Spleen (tissue), 7 donors: Measurements from ENCODE around the gene ADRA1B.

Experiments used
- CTCF ChIP-seq, 11 experiments: fragments of 200-600 bp in 7 of 11; fragments of 450-650 bp in 4 of 11; sonication (generic) in 4 of 11; IDR thresholded peaks in 8 of 11; conservative IDR thresholded peaks in 3 of 11; 1 replicate in 7 of 11; 2 replicates in 4 of 11; pipeline versions ENCODE4 v1.4.0 to v1.8.0; 2016 to 2021; ENCODE audit warnings: antibody characterized with exemption in 11 of 11, inconsistent platforms in 4 of 11, mild to moderate bottlenecking in 1 of 11
- POLR2A ChIP-seq, 3 donors: fragments of 450-650 bp; IDR thresholded peaks; one replicate each; pipeline ENCODE4 v1.5.1; 2017; ENCODE audit warnings: antibody characterized with exemption in 3 of 3, mild to moderate bottlenecking in 1 of 3
- donor health status: DM: no; HTN: no; CAD: no; lungs with moderate emphysema.
- donor health status: DM: no; HTN: no; CAD: no.
- donor health status: DM: no; HTN: no; CAD: no.

GRCh38 chr5:159972538-159973362 lies 56.5 kb downstream of the ADRA1B start:
- TF ChIP-seq POLR2A (IDR thresholded peaks at IDR 0.05) = no peak
- no peak for TF ChIP-seq CTCF (IDR thresholded peaks at IDR 0.05 in 8 of 11, conservative IDR thresholded peaks at IDR 0.05 in 3 of 11)
